HS-5 (cell line): ENCODE data around the gene RPL13.
"Not testable (repeated sequence)": the region's sequence is repeated elsewhere in the genome, so short reads cannot be mapped to it uniquely, and the experiment has no call there.

Experiments
- DNase-seq: peaks from one replicate; pipeline ENCODE4 v3.0.0-alpha.2; 2012; ENCODE audit warnings: low read depth

The RPL13 gene

GRCh38 chr16:89577055-89577759 is 16.7 kb downstream of the RPL13 start:
- no peak for DNase-seq

DNA sequence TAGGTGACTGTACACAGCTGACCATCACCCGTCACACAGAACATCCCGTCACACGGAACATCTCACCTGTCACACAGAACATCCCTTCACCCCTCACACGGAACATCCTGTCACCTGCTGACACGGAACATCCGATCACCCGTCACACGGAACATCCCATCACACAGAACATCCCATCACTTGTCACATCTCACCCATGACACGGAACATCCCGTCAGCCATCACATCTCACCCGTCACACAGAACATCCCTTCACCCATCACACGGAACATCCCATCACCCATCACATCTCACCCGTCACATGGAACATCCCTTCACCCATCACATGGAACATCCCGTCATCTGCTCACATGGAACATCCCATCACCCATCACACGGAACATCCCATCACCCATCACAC is 18.9 kb downstream of the RPL13 start:
- DNase-seq = no peak

- DNase-seq = peak; percentile 74
Observed at GRCh38 chr16:89581045-89581695, 20.7 kb downstream of the RPL13 start.

GRCh38 chr16:89581861-89582563 is 21.5 kb downstream of the RPL13 start:
- no peak for DNase-seq

- DNase-seq = no peak
Observed at GRCh38 chr16:89582614-89583196, 22.2 kb downstream of the RPL13 start.

GRCh38 chr16:89583197-89583894 is 22.9 kb downstream of the RPL13 start:
- no peak for DNase-seq

- no peak for DNase-seq
Observed at GRCh38 chr16:89583895-89584644, 23.6 kb downstream of the RPL13 start.

- DNase-seq = no peak
Observed at GRCh38 chr16:89584768-89585549, 24.5 kb downstream of the RPL13 start.

GRCh38 chr16:89586218-89586617 is 25.7 kb downstream of the RPL13 start:
- no peak for DNase-seq

GRCh38 chr16:89586853-89587252 is 26.4 kb downstream of the RPL13 start:
- DNase-seq = no peak

DNA sequence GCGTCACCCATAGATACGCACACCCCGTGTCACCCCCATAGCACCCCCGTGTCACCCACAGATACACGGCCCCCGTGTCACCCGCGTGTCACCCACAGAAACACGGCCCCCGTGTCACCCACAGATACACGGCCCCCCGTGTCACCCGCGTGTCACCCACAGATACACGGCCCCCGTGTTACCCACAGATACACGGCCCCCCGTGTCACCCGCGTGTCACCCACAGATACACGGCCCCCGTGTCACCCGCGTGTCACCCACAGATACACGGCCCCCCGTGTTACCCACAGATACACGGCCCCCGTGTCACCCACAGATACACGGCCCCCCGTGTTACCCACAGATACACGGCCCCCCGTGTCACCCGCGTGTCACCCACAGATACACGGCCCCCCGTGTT is 27.2 kb downstream of the RPL13 start:
- DNase-seq = not testable (repeated sequence)

DNA sequence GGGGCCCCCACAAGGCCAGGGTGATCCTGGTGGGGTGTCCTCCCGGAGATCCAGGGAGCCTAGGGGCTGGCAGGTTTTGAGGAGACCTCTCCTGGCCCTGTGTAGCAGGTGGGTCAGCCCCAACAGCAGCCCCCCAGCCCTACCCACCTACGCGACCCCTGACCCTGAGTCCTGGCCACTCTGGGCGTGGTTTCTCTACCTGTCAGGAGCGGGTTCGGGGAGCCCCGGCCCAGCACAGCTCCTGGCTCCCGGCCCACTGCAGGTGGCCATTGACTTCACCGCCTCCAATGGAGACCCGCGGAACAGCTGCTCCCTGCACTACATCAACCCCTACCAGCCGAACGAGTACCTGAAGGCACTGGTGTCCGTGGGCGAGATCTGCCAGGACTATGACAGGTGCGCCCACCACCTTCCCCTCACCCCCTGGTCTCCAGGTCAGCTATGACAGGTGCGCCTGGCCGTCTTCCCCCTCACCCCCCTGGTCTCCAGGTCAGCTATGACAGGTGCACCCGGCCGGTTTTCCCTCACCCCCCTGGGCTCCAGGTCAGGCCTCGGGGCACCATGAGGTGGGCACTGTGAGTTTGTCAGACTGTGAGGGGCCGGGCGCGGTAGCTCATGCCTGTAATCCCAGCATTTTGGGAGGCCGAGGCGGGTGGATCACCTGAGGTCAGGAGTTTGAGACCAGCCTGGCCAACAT is 28.1 kb downstream of the RPL13 start:
- no peak for DNase-seq

GRCh38 chr16:89589241-89589926 is 28.9 kb downstream of the RPL13 start:
- DNase-seq = no peak

DNA sequence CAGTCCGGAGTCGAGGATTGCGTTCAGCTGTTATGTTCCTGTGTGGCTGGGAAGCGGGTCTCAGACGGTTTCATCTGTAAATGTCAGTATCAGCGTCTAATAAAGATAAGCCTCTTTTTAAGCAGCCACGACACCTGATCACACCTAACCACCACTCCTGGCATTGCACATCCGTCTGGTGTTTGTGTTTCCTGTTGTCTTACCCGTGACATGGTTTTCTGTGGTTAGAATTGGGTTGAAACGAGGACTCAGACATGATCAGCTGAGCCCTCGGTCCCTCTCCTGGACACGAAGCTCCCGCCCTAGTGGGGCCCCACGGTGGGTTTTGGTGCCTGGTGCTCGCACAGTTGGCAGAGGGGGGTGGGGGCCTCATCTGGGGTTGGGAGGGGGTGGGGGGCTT is 33.4 kb downstream of the RPL13 start:
- DNase-seq = no peak

GRCh38 chr16:89595330-89596060 is 35.0 kb downstream of the RPL13 start:
- DNase-seq = no peak

GRCh38 chr16:89596061-89596689 is 35.7 kb downstream of the RPL13 start:
- DNase-seq = no peak

DNA sequence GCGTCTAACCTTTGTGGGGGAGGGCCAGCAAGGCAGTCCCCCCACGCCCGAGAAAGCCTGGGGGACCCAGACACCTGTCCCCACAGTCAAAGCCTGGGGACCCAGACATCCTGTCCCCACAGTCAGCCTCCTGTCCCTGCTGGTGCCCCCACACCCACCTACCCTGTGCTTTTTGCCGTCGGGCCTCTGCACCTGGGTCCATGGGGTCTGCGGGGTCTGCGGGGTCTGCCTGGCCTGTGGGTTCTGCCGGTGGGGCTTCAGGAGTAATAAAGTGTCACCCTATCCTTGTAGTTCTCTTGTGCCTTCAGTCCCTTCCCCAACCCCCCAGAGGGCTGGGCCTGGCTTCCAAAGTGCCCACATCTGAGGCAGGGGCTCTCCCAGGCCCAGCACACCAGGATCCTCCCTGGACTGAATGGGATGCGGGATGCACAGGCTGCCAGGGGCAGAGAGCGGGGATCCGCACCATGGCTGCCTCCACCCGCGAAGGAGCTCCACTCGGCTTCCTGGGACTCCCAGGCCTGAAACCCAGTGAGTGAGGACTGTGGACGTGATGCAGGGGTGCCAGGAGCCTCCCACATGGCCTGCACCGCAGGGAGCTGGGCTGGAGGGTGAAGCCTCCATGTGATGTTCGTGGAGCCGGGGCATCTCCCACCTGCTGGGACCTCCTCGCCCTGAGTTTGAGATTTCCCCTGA is 36.6 kb downstream of the RPL13 start:
- DNase-seq = no peak

DNA sequence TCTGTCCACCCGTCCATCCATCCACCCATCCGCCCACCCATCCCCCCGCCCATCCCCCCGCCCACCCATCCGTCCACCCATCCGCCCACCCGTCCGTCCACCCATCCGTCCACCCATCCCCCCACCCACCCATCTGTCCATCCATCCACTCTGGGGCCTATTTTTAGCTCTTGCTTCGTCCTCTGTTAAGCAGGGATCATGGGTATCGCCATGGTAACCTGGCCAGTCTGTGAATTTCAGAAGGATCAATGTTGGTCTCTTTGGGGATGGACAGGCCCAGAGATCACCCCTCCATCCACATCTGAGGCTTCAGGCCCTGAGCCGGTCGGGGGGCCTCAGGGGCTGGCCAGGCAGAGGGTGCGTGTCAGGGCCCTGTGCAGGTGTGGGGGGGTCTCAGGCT is 37.7 kb downstream of the RPL13 start:
- DNase-seq = no peak
